Fibroblast of lung (primary cell): ENCODE results near the gene FJX1. TPM values are rescaled to one million over a fixed set of nuclear protein-coding genes. Genes with fewer than 3 reads are reported as not detected.

Experiments used
- DNase-seq, 2 donors: peaks; one replicate each; pipeline versions ENCODE4 v3.0.0 to v3.0.0-alpha.2; 2010; ENCODE audit warnings: low read depth in 2 of 2
- H2AFZ ChIP-seq: 2 replicates; pipeline ENCODE4 v1.5.1; 2012; ENCODE audit warnings: low read length, control low read depth, inconsistent platforms
- H3K27ac ChIP-seq: 2 replicates; pipeline ENCODE4 v1.5.1; 2011; ENCODE audit warnings: low read length, control low read depth; ENCODE audit not compliant: insufficient read depth
- H3K27me3 ChIP-seq: 2 replicates; pipeline ENCODE4 v1.5.1; 2011; ENCODE audit warnings: mild to moderate bottlenecking, low read length; ENCODE audit not compliant: control insufficient read depth, insufficient read depth
- H3K36me3 ChIP-seq: 2 replicates; pipeline ENCODE4 v1.5.1; 2011; ENCODE audit warnings: low read length; ENCODE audit not compliant: control insufficient read depth, insufficient read depth
- H3K4me1 ChIP-seq: 2 replicates; pipeline ENCODE4 v1.5.1; 2011; ENCODE audit warnings: low read length; ENCODE audit not compliant: control insufficient read depth, insufficient read depth; ENCODE audit errors: extremely low read depth
- H3K4me2 ChIP-seq: 2 replicates; pipeline ENCODE4 v1.5.1; 2011; ENCODE audit warnings: low read length, control low read depth; ENCODE audit not compliant: insufficient read depth; ENCODE audit errors: extremely low read depth
- H3K4me3 ChIP-seq, 4 experiments: fragments of 200-600 bp in 1 of 4; sonication (generic) in 1 of 4; replicated peaks in 1 of 4; 2 replicates each; pipeline ENCODE4 v1.5.1; 2011 to 2016; ENCODE audit warnings: low read length in 4 of 4, low read depth in 3 of 4, mild to moderate bottlenecking in 3 of 4, control low read depth in 2 of 4, inconsistent platforms in 1 of 4, mixed read lengths in 1 of 4; ENCODE audit not compliant: insufficient read depth in 1 of 4; ENCODE audit errors: control extremely low read depth in 1 of 4
- H3K79me2 ChIP-seq: 2 replicates; pipeline ENCODE4 v1.5.1; 2012; ENCODE audit warnings: mild to moderate bottlenecking, low read length, inconsistent platforms; ENCODE audit not compliant: control insufficient read depth, insufficient read depth
- H3K9ac ChIP-seq: 2 replicates; pipeline ENCODE4 v1.5.1; 2011; ENCODE audit warnings: mild to moderate bottlenecking, low read length, control low read depth; ENCODE audit not compliant: insufficient read depth
- H3K9me3 ChIP-seq: 2 replicates; pipeline ENCODE4 v1.5.1; 2012; ENCODE audit warnings: low read depth, low read length; ENCODE audit not compliant: control insufficient read depth, insufficient read depth
- H4K20me1 ChIP-seq: 2 replicates; pipeline ENCODE4 v1.5.1; 2011; ENCODE audit warnings: low read length; ENCODE audit not compliant: control insufficient read depth, insufficient read depth; ENCODE audit errors: extremely low read depth
- EZH2 ChIP-seq: IDR thresholded peaks from 2 replicates; pipeline ENCODE4 v1.5.1; 2012; ENCODE audit warnings: low read length, control low read depth, mild to moderate bottlenecking; ENCODE audit errors: missing control alignments
- polyA plus RNA-seq, 2 donors: library from polyadenylated mRNA; depleted of rRNA in 1 of 2; stranded (reverse) in 1 of 2; unstranded in 1 of 2; fragments of >200 nt; gene quantifications; 2 replicates each; pipeline ENCODE4 v1.2.1, GENCODE V29; 2011 to 2012; ENCODE audit warnings: missing spikeins in 1 of 2
- total RNA-seq: library from RNA; depleted of rRNA; stranded (reverse); fragments of >200 nt; gene quantifications from 2 replicates; pipeline ENCODE4 v1.2.1, GENCODE V29; 2014
- TF ChIP-seq, protein P1 (sequence below), 2 donors: IDR thresholded peaks in 1 of 2; conservative IDR thresholded peaks in 1 of 2; 1 replicate in 1 of 2; 2 replicates in 1 of 2; pipeline ENCODE4 v1.5.1; 2011 to 2012; ENCODE audit warnings: low read length in 2 of 2, control low read depth in 1 of 2, inconsistent platforms in 1 of 2, low read depth in 1 of 2, mild to moderate bottlenecking in 1 of 2

The FJX1 gene
- total and polyA plus RNA-seq, 2 donors (not counting 1 experiment from before 2014, with no cell fraction given): 4.2 to 10.4 TPM

DNA sequence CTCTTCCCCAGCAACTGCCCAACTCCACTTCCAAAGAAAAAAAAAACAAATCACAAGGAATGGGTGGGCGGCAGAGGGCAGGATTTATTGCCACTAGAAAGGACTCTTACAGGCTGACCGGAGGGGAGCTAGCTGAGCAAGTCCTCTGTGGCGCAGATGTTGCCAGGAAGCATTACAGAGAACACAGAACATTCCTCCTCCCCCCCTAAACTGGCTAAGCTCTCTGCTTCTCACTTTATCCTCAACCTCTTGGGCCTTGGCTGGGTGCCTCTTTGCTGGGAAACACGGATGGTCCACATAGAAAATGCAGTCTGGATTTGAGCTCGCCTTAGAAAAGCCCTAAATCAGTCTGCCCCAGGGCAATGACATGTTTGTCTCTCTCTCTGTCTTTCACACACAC lies 12.6 kb upstream of the FJX1 start:
- Histone ChIP-seq H3K4me3 (no peak overlapping the region), H2AFZ (no peak overlapping the region), H3K79me2 (no peaks in the 10 kb centered on the region), H3K27me3 (no peaks in the 10 kb centered on the region), H3K27ac (no peak overlapping the region), H4K20me1 (no peaks in the 10 kb centered on the region), H3K9ac (no peak overlapping the region), H3K36me3 (no peaks in the 10 kb centered on the region), H3K9me3 (no peaks in the 10 kb centered on the region), H3K4me2 (peak overlapping the region; percentile 11), H3K4me1 (no peaks in the 10 kb centered on the region)
- no peak for TF ChIP-seq EZH2
- TF ChIP-seq, protein P1, sequence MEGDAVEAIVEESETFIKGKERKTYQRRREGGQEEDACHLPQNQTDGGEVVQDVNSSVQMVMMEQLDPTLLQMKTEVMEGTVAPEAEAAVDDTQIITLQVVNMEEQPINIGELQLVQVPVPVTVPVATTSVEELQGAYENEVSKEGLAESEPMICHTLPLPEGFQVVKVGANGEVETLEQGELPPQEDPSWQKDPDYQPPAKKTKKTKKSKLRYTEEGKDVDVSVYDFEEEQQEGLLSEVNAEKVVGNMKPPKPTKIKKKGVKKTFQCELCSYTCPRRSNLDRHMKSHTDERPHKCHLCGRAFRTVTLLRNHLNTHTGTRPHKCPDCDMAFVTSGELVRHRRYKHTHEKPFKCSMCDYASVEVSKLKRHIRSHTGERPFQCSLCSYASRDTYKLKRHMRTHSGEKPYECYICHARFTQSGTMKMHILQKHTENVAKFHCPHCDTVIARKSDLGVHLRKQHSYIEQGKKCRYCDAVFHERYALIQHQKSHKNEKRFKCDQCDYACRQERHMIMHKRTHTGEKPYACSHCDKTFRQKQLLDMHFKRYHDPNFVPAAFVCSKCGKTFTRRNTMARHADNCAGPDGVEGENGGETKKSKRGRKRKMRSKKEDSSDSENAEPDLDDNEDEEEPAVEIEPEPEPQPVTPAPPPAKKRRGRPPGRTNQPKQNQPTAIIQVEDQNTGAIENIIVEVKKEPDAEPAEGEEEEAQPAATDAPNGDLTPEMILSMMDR (conservative IDR thresholded peaks at IDR 0.05 in 1 of 2, IDR thresholded peaks at IDR 0.05 in 1 of 2; ENCODE audit: low read depth in 1 of 2, low read length in 2 of 2): no peak
- peak; percentile 59 to 71 for DNase-seq

DNA sequence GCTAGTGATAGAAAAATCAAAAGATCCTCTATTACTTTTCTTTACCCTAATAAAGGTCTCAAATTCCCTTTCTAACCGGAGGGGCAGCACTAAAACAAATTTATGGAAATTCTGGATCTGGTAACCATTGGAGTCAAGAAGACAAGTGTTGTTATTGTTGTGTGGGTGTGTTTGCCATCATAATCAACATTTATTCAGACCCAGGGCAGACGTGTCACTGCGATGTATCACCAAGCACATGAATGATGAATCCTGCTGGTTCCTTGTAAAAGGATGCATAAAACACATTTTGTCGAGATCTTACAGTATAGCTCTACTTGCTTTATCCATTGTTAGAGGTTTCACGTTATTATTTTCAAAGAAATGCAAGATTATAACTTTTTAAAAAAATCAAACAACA lies 12.1 kb upstream of the FJX1 start:
- H3K36me3 ChIP-seq: no peaks in the 10 kb centered on the region
- H2AFZ ChIP-seq: no peak overlapping the region
- TF ChIP-seq EZH2: no peak
- TF ChIP-seq, protein P1 (conservative IDR thresholded peaks at IDR 0.05 in 1 of 2, IDR thresholded peaks at IDR 0.05 in 1 of 2; ENCODE audit: low read depth in 1 of 2, low read length in 2 of 2): no peak
- H4K20me1 ChIP-seq: no peaks in the 10 kb centered on the region
- no peaks in the 10 kb centered on the region for H3K4me1 ChIP-seq
- H3K27ac ChIP-seq: no peak overlapping the region
- no peaks in the 10 kb centered on the region for H3K79me2 ChIP-seq
- no peaks in the 10 kb centered on the region for H3K27me3 ChIP-seq
- DNase-seq: no peak
- H3K4me2 ChIP-seq: no peak overlapping the region
- no peak overlapping the region for H3K4me3 ChIP-seq
- no peak overlapping the region for H3K9ac ChIP-seq
- H3K9me3 ChIP-seq: no peaks in the 10 kb centered on the region

DNA sequence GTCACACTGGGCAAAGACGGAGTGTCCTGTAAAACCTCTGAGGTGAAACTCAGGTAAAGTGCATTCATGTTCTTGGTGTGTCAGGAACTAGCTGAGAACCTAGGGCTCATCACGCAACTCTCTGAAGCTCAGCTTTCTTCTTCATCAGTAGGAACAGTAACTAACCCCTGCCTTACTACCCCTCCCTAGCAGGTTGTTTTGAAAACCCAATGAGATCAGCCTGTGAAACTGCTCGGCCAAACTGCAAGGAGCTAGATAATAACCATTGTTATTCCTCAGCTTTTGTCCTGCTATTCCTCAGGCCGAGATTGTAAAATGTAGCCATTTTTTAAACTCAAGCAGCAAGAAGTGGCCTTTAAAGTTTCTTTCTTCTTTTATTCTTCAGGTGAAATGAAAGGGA lies 9.8 kb upstream of the FJX1 start:
- no peaks in the 10 kb centered on the region for H3K79me2 ChIP-seq
- H3K4me1 ChIP-seq: no peaks in the 10 kb centered on the region
- TF ChIP-seq, protein P1 (conservative IDR thresholded peaks at IDR 0.05 in 1 of 2, IDR thresholded peaks at IDR 0.05 in 1 of 2; ENCODE audit: low read depth in 1 of 2, low read length in 2 of 2): no peak
- no peak for TF ChIP-seq EZH2
- no peaks in the 10 kb centered on the region for H3K9me3 ChIP-seq
- H4K20me1 ChIP-seq: no peaks in the 10 kb centered on the region
- H3K4me2 ChIP-seq: no peak overlapping the region
- H3K9ac ChIP-seq: no peak overlapping the region
- H3K27me3 ChIP-seq: no peaks in the 10 kb centered on the region
- H3K27ac ChIP-seq: no peak overlapping the region
- H3K4me3 ChIP-seq: no peak overlapping the region
- no peaks in the 10 kb centered on the region for H3K36me3 ChIP-seq
- no peak for DNase-seq
- H2AFZ ChIP-seq: no peak overlapping the region
